ENCODE results near the gene UBN2.

GRCh38 chr7:139321071-139321745 lies 90.2 kb downstream of the UBN2 start:
- no peak for TF ChIP-seq CTCF (IDR thresholded peaks at IDR 0.05; ENCODE audit: insufficient read depth, low read length)
- TF ChIP-seq GABPA (IDR thresholded peaks at IDR 0.05; ENCODE audit: low read depth) = no peak
- TF ChIP-seq REST (IDR thresholded peaks at IDR 0.05; ENCODE audit: insufficient replicate concordance, low read depth) = no peak
- no peak for TF ChIP-seq POLR2AphosphoS5 (IDR thresholded peaks at IDR 0.05; ENCODE audit: low read depth)
- no peak for TF ChIP-seq SPI1 (IDR thresholded peaks at IDR 0.05; ENCODE audit: borderline replicate concordance, low read depth)

All from HL-60 (cell line).